GM19324 (cell line): ENCODE measurements around the gene XRCC3.
"Not testable (repeated sequence)": the region's sequence is repeated elsewhere in the genome, so short reads cannot be mapped to it uniquely, and the experiment has no call there.

Source experiments
- ATAC-seq: cut with Tn5 transposase; IDR thresholded peaks from one replicate; pipeline ENCODE4 v1.9.1; 2021; ENCODE audit warnings: mild to moderate bottlenecking, moderate library complexity; ENCODE audit not compliant: unreplicated experiment, low FRiP score

The XRCC3 gene

DNA sequence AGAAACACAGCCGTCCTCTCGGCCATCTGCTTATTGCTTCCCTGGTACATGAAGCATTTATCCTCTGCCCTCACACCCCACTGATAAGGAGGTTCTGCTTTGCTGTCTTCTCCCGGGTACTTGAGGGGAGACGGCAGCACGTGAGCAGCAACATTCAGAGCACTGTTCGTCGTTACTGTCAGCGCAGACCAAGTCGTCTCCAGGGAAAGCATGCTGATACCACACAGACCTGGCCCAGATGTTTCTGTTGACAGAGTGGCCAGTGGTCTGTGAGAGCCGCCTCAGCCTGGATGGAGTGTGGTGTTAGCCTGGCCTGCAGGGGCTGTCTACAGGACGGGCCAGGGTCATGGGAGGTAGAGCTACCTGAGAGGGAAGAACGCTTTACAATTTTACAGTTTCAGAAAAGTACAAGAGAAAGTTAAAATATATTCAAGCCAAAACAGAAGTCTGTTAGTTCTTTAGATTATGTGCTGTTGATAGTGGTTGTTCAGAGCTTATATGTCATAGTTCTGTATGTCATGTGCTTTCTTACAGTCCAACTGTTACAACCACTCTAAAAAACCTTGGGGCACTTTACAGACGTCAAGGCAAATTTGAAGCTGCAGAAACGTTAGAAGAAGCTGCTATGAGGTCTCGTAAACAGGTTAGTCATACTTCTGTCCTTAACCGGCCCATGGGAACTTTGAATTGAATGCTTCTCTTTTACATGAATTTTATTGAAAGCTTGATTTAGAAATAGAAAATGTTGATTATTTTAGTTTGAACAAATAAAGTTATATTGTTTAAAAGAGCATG, 38.2 kb downstream of the XRCC3 start:
- no peak for ATAC-seq

DNA sequence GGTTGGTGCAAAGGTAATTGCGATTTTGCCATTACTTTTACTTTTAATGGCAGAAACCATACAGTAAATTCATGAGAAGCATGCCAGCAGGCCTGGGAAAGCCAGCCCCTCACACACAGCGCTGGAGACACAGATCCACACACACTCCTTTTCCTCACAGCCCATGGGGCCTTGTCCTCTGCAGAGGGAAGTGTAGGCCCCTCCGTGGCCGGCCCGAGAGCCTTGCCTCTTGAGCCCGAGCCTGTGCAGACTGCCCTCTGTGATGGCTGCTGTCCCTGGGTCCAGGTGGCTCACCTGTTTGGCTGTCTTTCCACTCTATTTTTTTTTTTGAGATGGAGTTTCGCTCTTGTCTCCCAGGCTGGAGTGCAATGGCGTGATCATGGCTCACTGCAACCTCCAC, 39.3 kb downstream of the XRCC3 start:
- no peak for ATAC-seq

DNA sequence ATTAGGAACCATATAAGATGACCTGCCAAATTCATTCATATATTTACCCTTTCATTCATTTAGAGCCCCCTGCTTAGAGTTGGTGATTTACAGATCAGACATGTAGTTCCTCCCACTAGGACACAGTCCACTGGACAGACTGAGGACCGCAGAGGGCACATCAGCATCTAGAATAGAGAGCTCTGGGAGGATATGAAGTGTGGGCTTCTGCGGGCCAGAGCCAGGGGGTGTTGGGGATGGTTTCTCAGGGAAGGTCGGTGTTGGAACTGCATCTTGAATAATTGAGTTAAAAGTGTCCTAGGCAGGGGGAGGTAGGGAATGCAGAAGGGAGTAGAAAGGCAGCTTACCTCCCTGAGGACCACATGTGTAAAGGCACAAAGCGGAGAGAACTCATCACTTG, 43.3 kb downstream of the XRCC3 start:
- no peak for ATAC-seq

DNA sequence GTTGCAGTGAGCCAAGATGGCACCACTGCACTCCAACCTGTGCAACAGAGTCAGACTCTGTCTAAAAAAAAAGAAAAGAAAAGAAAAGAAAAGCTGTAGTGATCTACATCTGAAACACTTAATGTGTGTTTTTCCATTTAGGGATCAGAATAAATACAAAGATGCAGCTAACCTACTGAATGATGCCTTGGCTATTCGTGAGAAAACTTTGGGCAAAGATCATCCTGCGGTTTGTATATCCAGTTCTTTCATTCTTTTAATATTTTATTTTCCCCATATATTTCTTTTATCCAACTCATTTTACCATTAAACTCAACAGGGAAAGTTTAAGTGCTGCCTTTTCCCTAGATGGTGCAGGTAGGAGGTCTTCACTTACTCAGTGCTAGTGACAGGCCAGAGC, 45.9 kb downstream of the XRCC3 start:
- ATAC-seq: no peak

DNA sequence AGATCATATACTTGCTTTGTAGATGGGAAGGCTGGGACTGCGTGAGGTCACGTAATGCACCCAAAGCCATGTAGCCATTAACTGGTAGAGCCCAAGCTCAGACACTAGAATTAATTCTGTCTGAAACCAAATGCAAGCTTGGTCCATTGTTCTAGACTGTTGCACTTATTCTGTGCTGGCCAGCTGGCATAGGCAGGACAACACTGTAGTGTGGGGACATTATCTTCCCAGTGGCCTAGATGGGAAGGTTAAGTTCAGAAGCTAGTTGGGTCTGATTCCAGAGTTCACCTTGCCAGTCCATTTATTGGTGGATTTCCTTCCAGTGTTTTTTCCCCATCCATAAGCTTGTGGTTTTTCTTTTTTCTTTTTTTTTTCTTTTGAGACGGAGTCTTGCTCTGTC, 47.1 kb downstream of the XRCC3 start:
- ATAC-seq: no peak

DNA sequence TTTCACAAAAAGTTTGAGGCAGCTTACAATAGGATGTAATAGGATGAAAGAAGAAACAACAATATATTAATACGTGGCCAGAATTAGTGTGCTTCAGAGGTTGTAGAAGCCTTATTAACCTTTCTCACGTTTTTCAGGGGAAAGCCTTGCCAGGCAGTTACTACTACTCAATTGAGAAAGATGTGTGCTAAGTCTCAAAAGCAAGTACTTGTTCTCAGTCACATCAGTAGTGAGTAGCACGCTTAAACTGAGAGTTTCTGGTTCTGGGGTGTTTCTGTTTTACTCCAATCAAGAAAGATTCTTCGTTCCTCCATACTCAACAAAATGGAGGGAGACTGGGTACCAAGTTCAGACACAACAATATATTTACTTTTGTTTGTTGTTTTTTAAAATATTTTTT, 47.6 kb downstream of the XRCC3 start:
- no peak for ATAC-seq

DNA sequence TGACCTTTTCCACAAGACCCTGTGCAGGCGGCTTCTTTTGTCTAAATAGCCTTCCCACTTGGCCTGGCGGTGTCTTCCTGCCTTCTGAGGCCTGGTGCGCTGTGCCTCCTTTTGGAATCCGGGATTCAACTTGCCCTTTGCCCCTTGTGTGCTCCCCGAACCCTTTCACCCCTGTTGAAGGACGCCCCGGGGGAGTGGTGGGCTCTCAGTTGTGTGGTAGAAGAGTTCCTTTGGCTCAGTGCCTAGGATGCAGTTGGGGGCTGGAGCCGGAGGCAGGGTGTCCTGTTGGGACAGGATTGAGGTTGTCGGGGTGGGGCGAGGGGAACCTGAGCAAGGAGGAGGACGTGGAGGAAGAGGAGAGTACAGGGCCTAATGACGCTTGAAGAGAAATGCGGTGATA, 51.7 kb downstream of the XRCC3 start:
- ATAC-seq: no peak

DNA sequence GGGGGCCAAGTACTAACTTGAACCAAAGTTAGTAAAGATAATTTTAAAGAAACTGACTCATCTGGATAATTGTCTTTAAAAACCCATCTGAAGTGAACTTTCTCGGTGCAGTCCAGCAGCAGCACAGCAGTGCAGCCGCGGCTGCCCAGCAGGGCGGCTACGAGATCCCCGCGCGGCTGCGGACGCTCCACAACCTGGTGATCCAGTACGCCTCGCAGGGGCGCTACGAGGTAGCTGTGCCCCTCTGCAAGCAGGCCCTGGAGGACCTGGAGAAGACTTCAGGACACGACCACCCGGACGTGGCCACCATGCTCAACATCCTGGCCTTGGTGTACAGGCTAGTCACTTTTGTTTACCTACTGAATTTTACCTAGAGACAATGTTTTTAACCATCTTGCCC, 52.7 kb downstream of the XRCC3 start:
- no peak for ATAC-seq

DNA sequence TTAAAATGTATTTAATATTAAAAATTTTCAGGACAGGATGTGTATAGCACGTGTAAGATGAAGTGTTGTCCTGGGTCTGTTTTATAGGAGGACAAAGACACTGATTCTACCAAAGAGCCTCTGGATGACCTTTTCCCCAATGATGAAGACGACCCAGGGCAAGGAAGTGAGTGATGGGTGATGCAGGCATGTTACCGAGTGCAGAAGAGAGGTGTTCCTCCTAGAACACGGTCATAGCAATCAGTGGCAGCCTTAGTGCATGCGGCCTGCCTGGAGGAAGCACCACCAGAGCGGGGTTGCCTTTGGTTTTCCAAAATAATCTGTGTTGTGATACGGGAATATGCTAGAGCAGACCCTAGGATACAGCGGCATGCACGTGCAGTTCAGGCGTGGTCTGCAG, 53.2 kb downstream of the XRCC3 start:
- ATAC-seq: no peak

DNA sequence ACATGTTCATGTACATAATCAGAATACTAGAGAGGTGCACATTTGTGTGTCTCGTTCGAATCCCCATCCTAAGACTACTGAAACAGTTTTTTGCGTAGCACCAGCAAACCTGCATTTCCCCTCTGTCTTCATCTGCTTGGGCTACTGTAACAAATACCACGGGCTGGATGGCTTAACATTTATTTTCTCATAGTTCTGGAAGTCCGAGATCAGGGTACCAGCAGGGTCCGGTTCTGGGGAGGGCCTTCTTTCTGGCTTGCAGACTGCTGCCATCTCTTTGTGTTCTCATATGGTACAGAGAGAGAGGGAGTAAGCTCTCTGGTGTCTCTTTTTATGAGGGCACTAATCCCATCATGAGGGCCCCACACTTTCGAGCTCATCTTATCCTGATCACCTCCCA, 55.6 kb downstream of the XRCC3 start:
- no peak for ATAC-seq

DNA sequence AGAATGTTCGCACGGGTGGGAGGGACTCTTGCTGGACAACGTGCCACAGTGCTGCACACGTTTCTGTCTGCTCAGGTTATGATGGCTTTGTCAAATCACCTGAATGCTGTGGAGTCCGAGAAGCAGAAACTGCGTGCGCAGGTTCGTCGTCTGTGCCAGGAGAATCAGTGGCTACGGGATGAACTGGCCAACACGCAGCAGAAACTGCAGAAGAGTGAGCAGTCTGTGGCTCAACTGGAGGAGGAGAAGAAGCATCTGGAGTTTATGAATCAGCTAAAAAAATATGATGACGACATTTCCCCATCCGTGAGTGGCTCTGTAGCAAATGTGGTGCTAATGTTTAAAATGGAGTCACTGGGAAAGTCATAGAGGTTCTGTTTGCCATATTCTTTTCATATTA, 57.8 kb downstream of the XRCC3 start:
- ATAC-seq: no peak

DNA sequence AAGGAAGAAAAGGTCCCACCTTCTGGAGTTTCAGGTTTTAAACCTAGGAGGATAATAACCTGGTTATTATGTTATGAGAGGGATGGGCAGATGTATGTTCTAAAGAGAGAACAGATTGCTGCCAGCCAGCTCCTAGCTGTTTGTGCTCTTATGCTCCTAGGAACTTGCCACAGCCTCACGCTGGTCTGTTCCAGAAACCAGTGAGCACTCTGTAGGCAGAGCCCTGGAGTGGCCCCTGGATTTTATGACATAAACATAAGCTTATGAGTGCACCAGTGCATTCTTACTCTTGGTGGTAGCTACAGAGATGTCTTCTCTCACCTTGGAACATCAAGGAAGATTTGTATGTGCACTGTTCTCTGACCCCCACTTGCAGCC, 58.5 kb downstream of the XRCC3 start:
- ATAC-seq: no peak

DNA sequence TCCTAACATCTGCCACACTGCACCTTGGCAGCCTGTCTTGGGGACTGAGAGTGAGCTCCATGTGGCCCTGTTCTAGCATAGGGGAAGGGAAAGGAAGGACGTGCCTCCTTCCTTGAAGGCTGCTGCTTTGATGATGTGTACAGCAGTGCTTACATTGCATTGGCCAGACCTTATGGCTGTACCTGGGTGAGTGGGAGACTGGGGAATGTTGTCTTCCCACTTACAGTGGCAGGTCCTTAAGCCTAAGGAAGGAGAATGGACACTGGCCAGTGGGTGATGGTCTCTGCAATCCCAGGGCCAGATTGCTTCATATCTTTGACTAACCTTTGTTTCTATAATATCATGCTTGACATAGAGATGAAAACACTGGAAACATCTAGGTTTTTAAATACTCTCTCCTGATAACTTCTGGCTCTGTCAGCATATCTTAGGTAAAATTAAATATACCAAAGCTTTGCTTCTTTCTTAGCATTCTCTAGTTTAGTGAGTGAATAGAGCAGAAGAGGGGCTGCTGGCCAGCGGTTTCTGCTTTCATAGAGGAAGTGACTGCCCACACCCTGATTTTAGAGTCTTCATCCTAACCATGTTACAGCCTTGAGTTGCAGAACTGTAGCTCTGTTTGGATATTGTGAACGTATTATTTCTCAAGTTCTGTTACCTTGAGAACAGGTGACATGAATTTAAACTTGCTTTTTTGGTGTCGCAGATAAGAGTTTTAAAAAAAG, 59.1 kb downstream of the XRCC3 start:
- no peak for ATAC-seq

DNA sequence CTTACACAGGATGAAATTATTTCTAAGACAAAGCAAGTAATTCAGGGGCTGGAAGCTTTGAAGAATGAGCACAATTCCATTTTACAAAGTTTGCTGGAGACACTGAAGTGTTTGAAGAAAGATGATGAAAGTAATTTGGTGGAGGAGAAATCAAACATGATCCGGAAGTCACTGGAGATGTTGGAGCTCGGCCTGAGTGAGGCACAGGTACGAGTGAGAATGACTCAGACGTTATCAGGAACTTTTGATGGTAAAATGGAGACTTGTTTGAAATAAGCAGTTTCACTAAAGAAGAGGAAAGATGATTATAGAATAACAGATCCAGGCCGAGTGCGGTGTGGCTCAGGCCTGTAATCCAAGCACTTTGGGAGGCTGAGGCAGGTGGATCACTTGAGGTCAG, 60.6 kb downstream of the XRCC3 start:
- ATAC-seq: no peak

DNA sequence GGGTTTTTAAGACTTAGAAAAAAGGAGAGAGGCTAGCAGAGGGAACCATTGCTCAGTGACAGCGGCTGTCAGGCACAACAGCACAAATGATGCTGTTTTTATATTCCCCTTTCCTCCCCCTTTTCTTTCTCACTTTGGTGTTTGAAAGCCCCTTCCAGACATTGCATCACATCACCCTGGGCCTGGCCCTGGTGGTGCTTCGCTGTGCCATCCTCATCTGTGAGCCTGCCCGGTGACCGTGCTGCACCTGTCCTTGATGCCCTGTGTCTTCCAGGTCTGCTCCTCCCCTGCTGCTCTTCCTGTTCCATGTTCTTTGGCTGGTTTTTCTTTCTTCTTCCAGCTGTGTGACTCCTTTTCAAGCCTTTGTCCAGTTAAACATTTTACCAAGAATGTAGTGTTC, 61.4 kb downstream of the XRCC3 start:
- ATAC-seq: no peak

DNA sequence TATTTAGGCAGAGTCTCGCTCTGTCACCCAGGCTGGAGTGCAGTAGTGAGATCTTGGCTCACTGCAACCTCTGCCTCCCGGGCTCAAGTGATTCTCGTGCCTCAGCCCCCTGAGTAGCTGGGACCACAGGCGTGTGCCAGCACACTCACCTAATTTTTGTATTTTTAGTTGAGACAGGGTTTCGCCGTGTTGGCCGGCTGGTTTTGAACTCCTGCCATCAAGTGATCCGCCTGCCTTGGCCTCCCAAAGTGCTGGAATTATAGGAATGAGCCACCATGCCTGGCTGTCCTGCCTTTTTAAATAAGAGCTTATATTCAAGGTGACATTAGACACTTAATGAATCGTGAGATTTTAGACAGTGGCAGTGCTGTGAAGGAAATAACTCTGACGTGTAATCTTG, 61.9 kb downstream of the XRCC3 start:
- ATAC-seq: not testable (repeated sequence)

DNA sequence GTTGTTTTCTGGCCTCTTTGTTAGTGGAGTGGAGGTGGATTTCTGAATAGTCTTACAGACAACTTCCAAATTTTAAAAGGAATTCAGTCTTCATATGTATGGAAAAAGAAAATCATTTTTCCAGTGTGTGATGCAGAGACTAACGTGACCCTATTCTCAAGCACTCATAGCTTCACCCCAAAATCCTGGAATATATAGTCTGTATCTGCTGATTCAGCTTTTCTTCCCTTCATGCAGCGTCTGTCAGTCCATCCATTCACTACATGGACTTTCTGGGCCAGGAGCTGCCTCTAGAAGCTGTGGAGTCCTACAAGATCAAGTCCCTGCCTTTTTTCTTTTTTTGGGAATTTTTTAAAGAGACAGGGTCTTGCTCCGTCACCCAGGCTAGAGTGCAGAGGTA, 62.4 kb downstream of the XRCC3 start:
- ATAC-seq: no peak

DNA sequence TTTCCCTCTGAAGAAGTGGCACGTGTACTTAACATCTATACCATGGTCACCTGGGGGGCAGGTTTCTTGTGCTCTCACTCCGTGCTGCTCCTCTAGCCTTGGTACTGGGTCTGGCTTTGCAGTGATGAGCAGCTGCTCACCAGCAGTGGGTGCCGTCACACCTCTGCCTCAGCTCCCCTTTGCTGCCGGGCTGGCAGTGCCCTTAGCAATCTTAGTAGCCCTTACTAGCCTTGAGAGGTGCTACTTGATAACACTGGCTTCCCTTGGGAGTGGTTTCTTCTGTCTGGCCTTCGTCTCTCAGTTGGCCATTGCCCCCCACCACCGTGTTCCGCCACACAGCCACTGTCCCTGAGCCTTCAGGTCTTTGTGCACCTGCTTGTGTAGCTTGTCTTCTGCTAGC, 63.7 kb downstream of the XRCC3 start:
- no peak for ATAC-seq

DNA sequence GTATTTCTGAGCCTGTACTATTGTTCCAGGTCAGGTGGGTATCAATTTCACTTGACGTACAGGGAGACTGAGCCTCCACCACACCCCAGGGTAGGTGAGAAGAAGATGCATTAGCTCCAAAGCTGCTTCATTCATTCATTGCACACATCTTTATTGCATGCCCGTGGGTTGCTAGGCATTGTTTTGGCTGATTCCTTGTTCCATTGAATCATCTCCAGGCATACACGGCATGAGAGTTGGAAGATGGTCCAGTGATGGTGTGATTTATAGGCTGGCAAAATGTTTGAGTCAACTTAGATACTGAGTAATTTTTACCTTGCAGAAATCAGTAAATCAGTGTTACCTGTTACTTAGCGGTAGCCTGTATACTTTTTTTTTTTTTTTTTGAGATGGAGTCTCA, 65.0 kb downstream of the XRCC3 start:
- ATAC-seq: no peak

DNA sequence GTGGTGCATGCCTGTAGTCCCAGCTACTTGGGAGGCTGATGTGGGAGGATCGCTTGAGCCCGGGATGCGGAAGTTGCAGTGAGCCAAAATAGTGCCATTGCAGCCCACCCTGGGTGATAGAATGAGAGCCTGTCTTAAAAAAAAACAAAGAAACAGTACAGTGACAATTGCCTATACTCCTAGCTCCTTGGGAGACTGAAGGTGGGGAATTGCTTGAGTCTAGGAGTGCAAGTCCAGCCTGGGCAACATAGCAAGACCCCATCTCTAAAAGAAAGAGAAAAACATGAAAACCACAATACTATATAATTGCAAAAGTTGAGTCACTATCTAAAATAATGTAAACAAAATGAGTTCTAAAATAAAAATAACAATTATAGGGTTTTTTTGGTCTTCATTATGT, 66.2 kb downstream of the XRCC3 start:
- ATAC-seq: no peak
